Measurements from ENCODE around the gene FBXO28. TPM values are rescaled to one million over a fixed set of nuclear protein-coding genes. Genes with fewer than 3 reads are reported as not detected.

The FBXO28 gene, protein sequence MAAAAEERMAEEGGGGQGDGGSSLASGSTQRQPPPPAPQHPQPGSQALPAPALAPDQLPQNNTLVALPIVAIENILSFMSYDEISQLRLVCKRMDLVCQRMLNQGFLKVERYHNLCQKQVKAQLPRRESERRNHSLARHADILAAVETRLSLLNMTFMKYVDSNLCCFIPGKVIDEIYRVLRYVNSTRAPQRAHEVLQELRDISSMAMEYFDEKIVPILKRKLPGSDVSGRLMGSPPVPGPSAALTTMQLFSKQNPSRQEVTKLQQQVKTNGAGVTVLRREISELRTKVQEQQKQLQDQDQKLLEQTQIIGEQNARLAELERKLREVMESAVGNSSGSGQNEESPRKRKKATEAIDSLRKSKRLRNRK
- 10 to 100 TPM; 29.0 to 40.0 TPM for total RNA-seq

DNA sequence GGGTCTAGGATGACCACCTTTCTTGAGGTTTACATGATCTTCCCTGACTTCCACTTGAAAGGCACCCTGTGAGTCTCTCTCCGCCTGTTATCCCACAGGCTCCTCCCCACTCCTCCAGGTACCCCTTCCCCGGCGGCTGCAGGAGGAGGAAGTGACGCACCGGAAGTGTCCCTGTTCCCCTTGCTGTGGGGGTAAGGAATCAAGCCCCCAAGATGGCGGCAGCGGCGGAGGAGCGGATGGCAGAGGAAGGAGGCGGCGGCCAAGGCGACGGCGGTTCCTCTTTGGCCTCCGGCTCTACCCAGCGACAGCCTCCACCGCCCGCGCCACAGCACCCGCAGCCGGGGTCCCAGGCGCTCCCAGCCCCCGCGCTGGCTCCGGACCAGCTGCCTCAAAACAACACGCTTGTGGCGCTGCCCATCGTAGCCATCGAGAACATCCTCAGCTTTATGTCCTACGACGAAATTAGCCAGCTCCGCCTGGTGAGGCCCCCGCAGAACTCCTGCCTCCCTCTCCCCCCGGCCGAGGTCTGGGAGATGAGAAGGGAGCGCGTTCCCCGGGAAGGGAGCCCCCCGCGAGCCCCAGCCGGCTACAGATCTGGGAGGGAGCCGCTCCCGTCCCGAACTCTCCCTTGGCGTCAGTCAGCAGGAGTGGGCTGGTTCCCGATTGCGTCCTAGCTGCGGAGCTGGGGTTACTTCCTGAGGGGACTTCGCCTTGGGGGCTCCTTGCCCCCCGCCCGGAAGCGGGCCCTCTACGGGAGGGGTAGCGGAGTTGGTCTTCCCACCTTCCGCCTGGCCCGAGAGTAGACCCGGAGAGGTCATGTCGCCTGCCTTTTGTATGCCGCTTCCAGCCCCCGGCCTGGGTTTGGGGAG lies at the start of gene FBXO28:
FBXO28 (plus strand) TSS at position 194 of the 869 bp plus-strand sequence; CDS start at position 213, 19 bp downstream.
- H3K27ac ChIP-seq = peak within 1 kb of the TSS; percentile 95 to 97
- H3K4me3 ChIP-seq = peak within 1 kb of the TSS; percentile 79 to 96
- H3K27me3 ChIP-seq (replicated peaks; ENCODE audit: insufficient read depth) = no peaks in the 10 kb centered on the region
- intact Hi-C loops (cut with DNase I) = loop anchor here (10.0 kb wide), 1 partner anchor 71 kb away; the partner anchor contains the start of gene DEGS1
- TF ChIP-seq, protein P1, sequence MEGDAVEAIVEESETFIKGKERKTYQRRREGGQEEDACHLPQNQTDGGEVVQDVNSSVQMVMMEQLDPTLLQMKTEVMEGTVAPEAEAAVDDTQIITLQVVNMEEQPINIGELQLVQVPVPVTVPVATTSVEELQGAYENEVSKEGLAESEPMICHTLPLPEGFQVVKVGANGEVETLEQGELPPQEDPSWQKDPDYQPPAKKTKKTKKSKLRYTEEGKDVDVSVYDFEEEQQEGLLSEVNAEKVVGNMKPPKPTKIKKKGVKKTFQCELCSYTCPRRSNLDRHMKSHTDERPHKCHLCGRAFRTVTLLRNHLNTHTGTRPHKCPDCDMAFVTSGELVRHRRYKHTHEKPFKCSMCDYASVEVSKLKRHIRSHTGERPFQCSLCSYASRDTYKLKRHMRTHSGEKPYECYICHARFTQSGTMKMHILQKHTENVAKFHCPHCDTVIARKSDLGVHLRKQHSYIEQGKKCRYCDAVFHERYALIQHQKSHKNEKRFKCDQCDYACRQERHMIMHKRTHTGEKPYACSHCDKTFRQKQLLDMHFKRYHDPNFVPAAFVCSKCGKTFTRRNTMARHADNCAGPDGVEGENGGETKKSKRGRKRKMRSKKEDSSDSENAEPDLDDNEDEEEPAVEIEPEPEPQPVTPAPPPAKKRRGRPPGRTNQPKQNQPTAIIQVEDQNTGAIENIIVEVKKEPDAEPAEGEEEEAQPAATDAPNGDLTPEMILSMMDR (IDR thresholded peaks at IDR 0.05) = no peak
- TF ChIP-seq POLR2A (IDR thresholded peaks at IDR 0.05) (peak; percentile 92), POLR2AphosphoS5 (IDR thresholded peaks at IDR 0.05) (peak; percentile 97)
- under 1% methylated on average over 59 of the region's 60 CpGs for WGBS
- H3K36me3 ChIP-seq = no peaks in the 10 kb centered on the region
- no peaks in the 10 kb centered on the region for H3K9me3 ChIP-seq
- peaks cover 4% of the 10 kb centered on the region for H3K4me1 ChIP-seq (replicated peaks)
- peak; percentile 95 for DNase-seq (ENCODE audit: low spot score)

DNA sequence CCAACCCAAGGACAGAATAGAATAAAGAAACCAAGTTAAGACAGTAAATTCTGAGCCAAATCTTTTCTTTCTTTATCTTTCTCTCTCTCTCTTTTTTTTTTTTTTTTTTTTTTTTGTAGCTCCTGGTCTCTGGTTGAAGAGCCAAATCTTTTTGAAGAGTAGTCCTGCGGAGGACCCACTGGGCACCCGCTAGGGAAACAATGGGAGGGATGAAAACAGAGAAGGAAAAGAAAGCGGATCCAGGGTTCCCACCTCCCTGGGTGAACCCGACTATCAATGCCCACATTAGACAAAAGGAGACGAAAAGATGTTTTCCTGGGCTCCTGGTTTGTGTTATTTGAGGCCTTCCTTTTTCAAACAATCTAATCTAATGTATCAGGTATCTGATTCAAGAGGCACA lies 49.8 kb upstream of the FBXO28 start:
- Histone ChIP-seq H3K36me3 (no peaks in the 10 kb centered on the region), H3K27me3 (replicated peaks; ENCODE audit: insufficient read depth) (no peaks in the 10 kb centered on the region), H3K9me3 (no peaks in the 10 kb centered on the region), H3K27ac (no peak overlapping the region), H3K4me3 (no peak overlapping the region), H3K4me1 (replicated peaks) (no peaks in the 10 kb centered on the region)
- DNase-seq (ENCODE audit: low spot score) = no peak
- intact Hi-C loops (cut with DNase I) = no loop called here
- TF ChIP-seq, protein P1 (IDR thresholded peaks at IDR 0.05) = no peak
- no peak for TF ChIP-seq POLR2A (IDR thresholded peaks at IDR 0.05)
- TF ChIP-seq POLR2AphosphoS5 (IDR thresholded peaks at IDR 0.05) = no peak
- WGBS = 60% methylated on average over 5 of the region's 5 CpGs

DNA sequence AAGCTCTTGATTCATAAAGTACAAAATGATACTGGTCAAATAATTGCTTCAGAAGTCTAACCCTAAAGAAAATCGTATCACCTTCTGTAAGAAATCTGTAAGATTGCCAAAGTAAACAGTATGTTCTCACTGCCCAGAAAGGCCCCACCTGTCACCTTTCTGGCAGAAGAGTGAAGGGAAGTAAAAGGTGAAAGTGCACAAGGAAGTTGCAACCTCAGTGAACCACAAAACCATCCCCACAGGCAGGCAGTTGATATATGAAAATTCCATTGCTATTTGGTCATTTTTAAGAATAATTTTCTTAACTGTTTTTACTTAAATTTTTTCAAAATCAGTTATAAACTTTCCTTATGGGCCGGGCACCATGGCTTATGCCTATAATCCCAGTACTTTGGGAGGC lies 48.5 kb upstream of the FBXO28 start:
- H3K9me3 ChIP-seq = no peaks in the 10 kb centered on the region
- TF ChIP-seq, protein P1 (IDR thresholded peaks at IDR 0.05) = no peak
- no peak for TF ChIP-seq POLR2AphosphoS5 (IDR thresholded peaks at IDR 0.05)
- TF ChIP-seq POLR2A (IDR thresholded peaks at IDR 0.05) = no peak
- no peaks in the 10 kb centered on the region for H3K27me3 ChIP-seq (replicated peaks; ENCODE audit: insufficient read depth)
- intact Hi-C loops (cut with DNase I) = no loop called here
- WGBS = 42% methylated on average over 2 of the region's 2 CpGs
- no peak for DNase-seq (ENCODE audit: low spot score)
- no peak overlapping the region for H3K4me3 ChIP-seq
- H3K4me1 ChIP-seq (replicated peaks) = no peaks in the 10 kb centered on the region
- H3K27ac ChIP-seq = no peak overlapping the region
- no peaks in the 10 kb centered on the region for H3K36me3 ChIP-seq

DNA sequence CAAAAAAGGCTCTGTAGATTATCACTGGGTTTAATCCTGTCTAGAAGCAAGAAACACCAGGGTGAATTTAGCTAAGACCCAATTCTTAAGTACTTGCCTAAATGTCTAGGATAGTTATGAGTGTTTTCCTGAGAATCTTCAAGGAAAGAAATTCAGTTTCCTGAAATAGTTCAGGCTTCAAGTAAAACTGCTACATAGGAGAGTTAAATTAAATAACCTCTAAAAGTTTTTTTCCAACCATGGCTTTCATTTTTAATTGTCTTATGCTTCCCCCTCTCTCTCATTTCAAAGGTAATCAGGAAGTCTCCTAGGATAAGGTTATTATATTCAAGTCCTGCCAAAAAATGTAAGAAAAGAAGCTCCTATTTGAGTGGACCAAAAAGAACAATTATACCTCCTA lies 46.7 kb upstream of the FBXO28 start:
- Histone ChIP-seq H3K27me3 (replicated peaks; ENCODE audit: insufficient read depth) (no peaks in the 10 kb centered on the region), H3K36me3 (no peaks in the 10 kb centered on the region), H3K4me3 (no peak overlapping the region), H3K27ac (no peak overlapping the region), H3K4me1 (replicated peaks) (no peaks in the 10 kb centered on the region), H3K9me3 (no peaks in the 10 kb centered on the region)
- TF ChIP-seq POLR2AphosphoS5 (IDR thresholded peaks at IDR 0.05) (no peak), POLR2A (IDR thresholded peaks at IDR 0.05) (no peak)
- TF ChIP-seq, protein P1 (IDR thresholded peaks at IDR 0.05) = no peak
- intact Hi-C loops (cut with DNase I) = no loop called here
- no peak for DNase-seq (ENCODE audit: low spot score)

Measured in prostate gland (tissue), 2 donors.